ENCODE data around the gene ARHGEF1. TPM values are rescaled to one million over a fixed set of nuclear protein-coding genes. Genes with fewer than 3 reads are reported as not detected.

Gene ARHGEF1
- total and polyA plus RNA-seq, 7 donors: 15.8 to 28.0 (median 20.7) TPM

DNA sequence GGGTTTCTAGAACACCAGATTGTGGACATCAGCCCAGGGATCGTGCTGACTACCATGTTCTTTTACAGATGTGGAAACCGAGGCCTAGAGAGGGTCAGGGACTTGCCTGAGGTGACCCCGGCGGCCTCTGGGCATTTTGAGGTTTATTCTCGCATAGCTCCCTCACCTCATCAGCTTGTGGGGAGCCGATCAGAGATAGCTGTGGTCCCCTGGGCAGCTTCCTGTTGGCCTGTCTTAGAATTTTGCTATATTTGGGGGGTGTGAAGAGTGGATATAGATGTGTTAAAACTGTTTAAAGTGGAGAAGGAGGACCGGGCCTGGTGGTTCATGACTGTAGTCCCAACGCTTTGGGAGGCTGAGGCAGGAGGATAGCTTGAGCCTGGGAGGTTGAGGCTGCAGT, 6.9 kb downstream of the ARHGEF1 start:
- Histone ChIP-seq H3K36me3 (ENCODE audit: insufficient read depth in 1 of 2, low read depth in 1 of 2) (peaks cover 0 to 26% of the 10 kb centered on the region in 2 donors), H3K4me3 (no peak overlapping the region), H3K27me3 (ENCODE audit: insufficient read depth in 3 of 3, low read length in 2 of 3) (no peaks in the 10 kb centered on the region), H3K27ac (no peak overlapping the region), H3K4me1 (peaks cover 3% of the 10 kb centered on the region), H3K9me3 (no peaks in the 10 kb centered on the region)
- WGBS, 3 donors: 88 to 94% (median 91%) methylated on average over 8 of the region's 8 CpGs
- DNase-seq (no peak), ATAC-seq (no peak)
- TF ChIP-seq, protein P1, sequence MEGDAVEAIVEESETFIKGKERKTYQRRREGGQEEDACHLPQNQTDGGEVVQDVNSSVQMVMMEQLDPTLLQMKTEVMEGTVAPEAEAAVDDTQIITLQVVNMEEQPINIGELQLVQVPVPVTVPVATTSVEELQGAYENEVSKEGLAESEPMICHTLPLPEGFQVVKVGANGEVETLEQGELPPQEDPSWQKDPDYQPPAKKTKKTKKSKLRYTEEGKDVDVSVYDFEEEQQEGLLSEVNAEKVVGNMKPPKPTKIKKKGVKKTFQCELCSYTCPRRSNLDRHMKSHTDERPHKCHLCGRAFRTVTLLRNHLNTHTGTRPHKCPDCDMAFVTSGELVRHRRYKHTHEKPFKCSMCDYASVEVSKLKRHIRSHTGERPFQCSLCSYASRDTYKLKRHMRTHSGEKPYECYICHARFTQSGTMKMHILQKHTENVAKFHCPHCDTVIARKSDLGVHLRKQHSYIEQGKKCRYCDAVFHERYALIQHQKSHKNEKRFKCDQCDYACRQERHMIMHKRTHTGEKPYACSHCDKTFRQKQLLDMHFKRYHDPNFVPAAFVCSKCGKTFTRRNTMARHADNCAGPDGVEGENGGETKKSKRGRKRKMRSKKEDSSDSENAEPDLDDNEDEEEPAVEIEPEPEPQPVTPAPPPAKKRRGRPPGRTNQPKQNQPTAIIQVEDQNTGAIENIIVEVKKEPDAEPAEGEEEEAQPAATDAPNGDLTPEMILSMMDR (IDR thresholded peaks at IDR 0.05): no peak
- intact Hi-C loops (cut with DNase I): no loop called here

DNA sequence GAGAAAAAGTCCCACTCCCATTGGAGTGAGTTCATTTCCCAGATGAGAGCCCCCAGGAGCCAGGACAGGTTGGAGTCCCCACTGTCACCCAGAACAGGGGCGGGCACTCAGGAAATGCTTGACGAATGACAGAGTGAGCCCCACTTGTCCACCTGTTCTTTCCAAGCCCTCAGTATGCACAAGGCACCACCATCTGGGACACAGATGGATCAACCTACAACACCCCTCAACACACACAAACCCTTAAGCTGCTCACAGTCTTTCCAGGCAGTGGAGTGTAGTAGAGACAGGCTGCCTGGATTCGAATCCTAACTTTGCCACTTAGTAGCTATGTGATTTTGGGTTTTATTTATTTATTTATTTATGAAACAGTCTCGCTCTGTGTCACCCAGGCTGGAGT, 8.0 kb downstream of the ARHGEF1 start:
- Histone ChIP-seq H3K9me3 (no peaks in the 10 kb centered on the region), H3K4me1 (no peaks in the 10 kb centered on the region), H3K4me3 (no peak overlapping the region), H3K27ac (no peak overlapping the region), H3K27me3 (ENCODE audit: insufficient read depth in 3 of 3, low read length in 2 of 3) (no peaks in the 10 kb centered on the region), H3K36me3 (ENCODE audit: insufficient read depth in 1 of 2, low read depth in 1 of 2) (peaks cover 2 to 36% of the 10 kb centered on the region in 2 donors)
- ATAC-seq (no peak), DNase-seq (no peak)
- WGBS, 3 donors: 91 to 96% (median 96%) methylated on average over 4 of the region's 4 CpGs
- intact Hi-C loops (cut with DNase I): no loop called here
- TF ChIP-seq, protein P1 (IDR thresholded peaks at IDR 0.05): no peak

DNA sequence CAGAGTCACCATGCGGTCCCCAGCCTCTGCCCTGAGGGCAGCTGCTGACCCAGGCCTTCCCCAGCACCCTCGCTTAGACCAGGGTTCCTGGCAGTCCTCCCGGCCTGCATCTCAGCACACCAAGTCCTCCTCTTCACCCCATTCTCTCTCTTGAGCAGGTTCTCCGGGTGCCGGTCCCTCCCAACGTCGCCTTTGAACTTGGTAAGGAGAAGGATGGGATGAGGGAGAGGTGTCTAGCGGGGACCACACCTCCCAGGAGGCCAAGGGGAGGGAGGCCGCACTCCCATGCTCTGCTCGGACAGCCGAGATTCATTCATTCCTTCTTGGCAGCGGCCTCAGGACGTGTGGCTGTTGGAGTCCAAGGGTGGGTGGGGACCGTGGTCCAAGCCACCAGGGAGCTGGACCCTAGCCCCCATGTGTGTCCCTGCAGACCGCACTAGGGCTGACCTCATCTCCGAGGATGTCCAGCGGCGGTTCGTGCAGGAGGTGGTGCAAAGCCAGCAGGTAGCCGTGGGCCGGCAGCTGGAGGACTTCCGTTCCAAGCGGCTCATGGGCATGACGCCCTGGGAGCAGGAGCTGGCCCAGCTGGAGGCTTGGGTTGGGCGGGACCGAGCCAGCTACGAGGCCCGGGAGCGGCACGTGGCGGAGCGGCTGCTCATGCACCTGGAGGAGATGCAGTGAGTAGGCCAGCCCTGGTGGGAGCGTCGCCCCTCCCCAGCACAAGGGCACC, 9.4 kb downstream of the ARHGEF1 start:
- Histone ChIP-seq H3K4me3 (no peak overlapping the region), H3K36me3 (ENCODE audit: insufficient read depth in 1 of 2, low read depth in 1 of 2) (peaks cover 2 to 42% of the 10 kb centered on the region in 2 donors), H3K27ac (no peak overlapping the region), H3K27me3 (ENCODE audit: insufficient read depth in 3 of 3, low read length in 2 of 3) (no peaks in the 10 kb centered on the region), H3K4me1 (no peaks in the 10 kb centered on the region), H3K9me3 (no peaks in the 10 kb centered on the region)
- DNase-seq (no peak), ATAC-seq (no peak)
- TF ChIP-seq, protein P1 (IDR thresholded peaks at IDR 0.05): no peak
- intact Hi-C loops (cut with DNase I): no loop called here
- 80 to 83% (median 80%) methylated on average over 34 of the region's 34 CpGs for WGBS, 3 donors

DNA sequence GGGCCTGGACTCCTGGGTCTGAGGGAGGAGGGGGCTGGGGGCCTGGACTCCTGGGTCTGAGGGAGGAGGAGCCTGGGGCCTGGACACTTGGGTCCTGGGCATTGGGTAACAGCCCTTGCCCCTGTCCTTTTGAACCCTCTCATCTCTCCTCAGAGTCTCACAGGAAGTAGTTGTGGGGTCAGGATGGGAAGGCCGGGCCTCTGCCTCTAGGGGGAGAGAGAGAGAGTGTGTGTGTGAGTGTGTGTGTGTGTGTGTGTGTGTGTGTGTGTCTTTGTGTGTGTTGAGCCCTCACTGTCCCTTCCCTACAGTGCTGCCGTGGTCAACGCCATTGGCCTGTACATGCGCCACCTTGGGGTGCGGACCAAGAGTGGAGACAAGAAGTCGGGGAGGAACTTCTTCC, 10.9 kb downstream of the ARHGEF1 start:
- Histone ChIP-seq H3K36me3 (ENCODE audit: insufficient read depth in 1 of 2, low read depth in 1 of 2) (peaks cover 5 to 53% of the 10 kb centered on the region in 2 donors), H3K27me3 (ENCODE audit: insufficient read depth in 3 of 3, low read length in 2 of 3) (no peaks in the 10 kb centered on the region), H3K4me3 (no peak overlapping the region), H3K4me1 (no peaks in the 10 kb centered on the region), H3K27ac (no peak overlapping the region), H3K9me3 (no peaks in the 10 kb centered on the region)
- intact Hi-C loops (cut with DNase I): no loop called here
- no peak for DNase-seq
- TF ChIP-seq, protein P1 (IDR thresholded peaks at IDR 0.05): no peak
- ATAC-seq: no peak
- 60 to 91% (median 81%) methylated on average over 5 to 6 of the region's 6 CpGs for WGBS, 3 donors

DNA sequence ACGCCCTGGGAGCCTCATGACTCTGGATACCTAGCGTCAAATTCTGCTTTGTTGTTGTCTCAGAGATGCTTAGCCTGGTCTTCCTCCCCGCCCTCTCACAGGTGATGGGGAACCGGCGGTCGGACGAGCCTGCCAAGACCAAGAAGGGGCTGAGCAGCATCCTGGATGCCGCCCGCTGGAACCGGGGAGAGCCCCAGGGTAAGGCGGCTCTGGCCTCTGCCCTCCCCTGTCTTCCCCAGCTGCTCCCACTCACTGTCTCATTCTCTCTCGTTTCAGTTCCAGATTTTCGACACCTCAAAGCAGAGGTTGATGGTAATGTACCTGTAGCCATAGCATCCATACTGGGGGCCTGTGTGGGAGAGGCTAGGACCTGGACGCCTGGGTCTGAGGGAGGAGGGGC, 11.4 kb downstream of the ARHGEF1 start:
- no peak for DNase-seq
- TF ChIP-seq, protein P1 (IDR thresholded peaks at IDR 0.05): no peak
- H3K9me3 ChIP-seq: no peaks in the 10 kb centered on the region
- intact Hi-C loops (cut with DNase I): no loop called here
- no peak overlapping the region for H3K4me3 ChIP-seq
- peaks cover 5 to 53% of the 10 kb centered on the region in 2 donors for H3K36me3 ChIP-seq (ENCODE audit: insufficient read depth in 1 of 2, low read depth in 1 of 2)
- no peak overlapping the region for H3K27ac ChIP-seq
- H3K27me3 ChIP-seq (ENCODE audit: insufficient read depth in 3 of 3, low read length in 2 of 3): no peaks in the 10 kb centered on the region
- no peaks in the 10 kb centered on the region for H3K4me1 ChIP-seq
- 82 to 88% (median 83%) methylated on average over 14 of the region's 14 CpGs for WGBS, 3 donors
- ATAC-seq: no peak
